Measurements from ENCODE around the gene CYP27A1.

DNA sequence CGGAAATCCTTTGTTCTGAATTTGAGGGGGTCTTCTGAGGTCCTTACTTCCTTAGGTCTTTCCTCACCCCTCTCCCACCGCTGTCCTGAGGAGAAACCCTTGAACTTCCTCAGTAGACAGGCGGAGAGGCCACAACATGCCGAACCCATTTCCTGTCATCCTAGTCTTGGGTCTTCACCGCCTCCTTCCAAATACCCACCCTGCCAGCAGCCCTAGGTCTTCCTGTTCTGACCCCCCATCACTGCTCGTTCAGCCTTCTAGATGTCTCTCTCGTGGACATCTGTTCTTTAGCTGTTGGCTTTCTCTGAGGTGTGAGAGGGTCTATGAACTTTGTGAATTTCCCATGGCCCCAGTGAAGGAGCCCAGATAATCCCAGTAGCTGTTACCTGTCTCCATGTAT, 27.2 kb upstream of the CYP27A1 start:
- TF ChIP-seq CTCF (IDR thresholded peaks at IDR 0.05) (no peak), POLR2A (IDR thresholded peaks at IDR 0.05) (no peak), POLR2AphosphoS5 (IDR thresholded peaks at IDR 0.05; ENCODE audit: insufficient read depth in 1 of 2, low read depth in 1 of 2) (no peak)

Data from vagina (tissue), 2 donors.